GM21825 (cell line): Measurements from ENCODE around the gene TBC1D20.

Experiments used
- ATAC-seq: cut with Tn5 transposase; IDR thresholded peaks from one replicate; pipeline ENCODE4 v1.9.1; 2021; ENCODE audit warnings: mild to moderate bottlenecking, moderate library complexity; ENCODE audit not compliant: unreplicated experiment

TBC1D20 gene

GRCh38 chr20:420721-421574 lies 41.4 kb downstream of the TBC1D20 start:
- ATAC-seq = no peak

GRCh38 chr20:420166-420620 lies 42.1 kb downstream of the TBC1D20 start:
- ATAC-seq = no peak

DNA sequence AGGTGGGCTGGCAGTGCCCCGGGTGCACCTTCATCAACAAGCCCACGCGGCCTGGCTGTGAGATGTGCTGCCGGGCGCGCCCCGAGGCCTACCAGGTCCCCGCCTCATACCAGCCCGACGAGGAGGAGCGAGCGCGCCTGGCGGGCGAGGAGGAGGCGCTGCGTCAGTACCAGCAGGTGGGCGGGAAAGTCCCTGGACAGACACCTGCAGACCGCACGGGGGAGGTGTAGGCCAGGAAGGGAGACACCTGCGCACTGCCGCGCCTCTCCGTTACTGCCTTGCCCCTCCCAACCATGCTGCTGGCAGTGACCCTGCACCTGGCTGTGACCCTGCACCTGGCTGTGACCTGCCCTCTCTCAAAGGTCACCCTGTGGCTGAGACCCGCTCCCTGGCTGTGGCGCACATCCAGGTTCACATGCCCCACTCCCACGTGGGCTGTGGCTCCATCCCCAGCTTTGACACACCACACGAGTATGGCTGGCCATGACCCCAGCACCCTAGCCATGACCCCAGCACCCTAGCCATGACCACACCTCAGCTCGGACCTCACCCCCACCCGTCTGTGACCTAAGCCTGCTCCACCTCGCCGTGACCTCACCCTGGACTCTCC lies 42.7 kb downstream of the TBC1D20 start:
- no peak for ATAC-seq

- ATAC-seq = no peak
These were observed 43.4 kb downstream of the TBC1D20 start for GRCh38 chr20:418858-419365.

GRCh38 chr20:417801-418342 lies 44.5 kb downstream of the TBC1D20 start:
- ATAC-seq = no peak

DNA sequence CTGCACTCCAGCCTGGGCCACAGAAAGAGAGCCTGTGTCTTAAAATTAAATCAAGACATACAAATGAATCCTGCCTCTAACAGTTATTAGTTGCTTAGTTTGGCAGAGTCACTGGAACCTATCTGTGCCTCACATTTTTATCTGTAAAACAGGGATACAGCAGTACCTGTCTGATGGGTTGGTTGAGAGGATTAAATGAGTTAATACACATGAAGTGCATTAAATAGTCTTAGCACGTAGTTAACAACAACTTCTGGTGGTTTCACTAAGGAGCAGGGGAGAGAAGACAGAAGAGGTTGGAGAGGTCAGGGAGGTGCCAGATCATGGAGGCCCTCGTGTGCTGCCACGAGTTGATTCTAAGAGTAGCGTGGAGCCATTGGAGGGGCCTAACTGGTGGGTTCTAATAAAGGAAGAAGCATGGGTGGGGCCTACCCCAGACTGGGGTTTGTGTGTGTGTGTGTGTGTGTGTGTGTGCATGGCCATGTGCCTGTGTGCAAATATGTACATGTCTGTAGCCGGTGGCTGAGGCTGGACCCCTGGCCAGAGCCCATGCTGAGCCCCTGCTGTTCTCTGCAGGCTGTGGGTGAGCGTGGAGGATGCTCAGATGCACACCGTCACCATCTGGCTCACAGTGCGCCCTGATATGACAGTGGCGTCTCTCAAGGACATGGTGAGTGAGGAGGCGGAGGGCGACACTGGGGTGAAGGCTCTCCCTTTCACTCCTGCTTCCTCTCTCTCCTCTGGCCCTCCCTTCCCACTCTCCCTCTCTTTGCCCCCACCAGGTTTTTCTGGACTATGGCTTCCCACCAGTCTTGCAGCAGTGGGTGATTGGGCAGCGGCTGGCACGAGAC lies 45.2 kb downstream of the TBC1D20 start:
- no peak for ATAC-seq

GRCh38 chr20:415820-416322 lies 46.5 kb downstream of the TBC1D20 start:
- no peak for ATAC-seq

- ATAC-seq = no peak
These were observed 48.2 kb downstream of the TBC1D20 start for GRCh38 chr20:414161-414560.

DNA sequence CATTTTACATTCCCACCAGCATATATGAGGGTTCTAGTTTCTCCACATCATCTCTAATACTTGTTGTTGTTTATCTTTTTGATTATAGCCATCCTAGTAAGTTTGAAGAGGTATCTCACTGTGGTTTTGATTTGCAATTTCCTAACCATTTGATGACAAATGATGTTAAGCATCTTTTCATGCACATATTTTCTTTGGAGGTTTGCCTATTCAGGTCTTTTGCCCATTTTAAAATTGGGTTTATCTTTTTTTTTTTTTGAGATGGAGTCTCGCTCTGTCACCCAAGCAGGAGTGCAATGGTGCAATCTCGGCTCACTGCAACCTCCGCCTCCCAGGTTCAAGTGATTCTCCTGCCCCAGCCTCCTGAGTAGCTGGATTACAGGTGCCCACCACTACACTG lies 50.3 kb downstream of the TBC1D20 start:
- no peak for ATAC-seq

GRCh38 chr20:409697-410559 lies 52.4 kb downstream of the TBC1D20 start:
- ATAC-seq = no peak

GRCh38 chr20:408843-409696 lies 53.3 kb downstream of the TBC1D20 start:
- peak; percentile 19 for ATAC-seq

- ATAC-seq = peak; percentile 67
These were observed 54.1 kb downstream of the TBC1D20 start, which contains the start of gene RBCK1 for GRCh38 chr20:407953-408842. Gene RBCK1, plus strand, starts transcription at chr20:408299. Its CDS starts 459 bp downstream, at chr20:408758.

GRCh38 chr20:407133-407952 lies 55.0 kb downstream of the TBC1D20 start:
- ATAC-seq = peak; percentile 50

DNA sequence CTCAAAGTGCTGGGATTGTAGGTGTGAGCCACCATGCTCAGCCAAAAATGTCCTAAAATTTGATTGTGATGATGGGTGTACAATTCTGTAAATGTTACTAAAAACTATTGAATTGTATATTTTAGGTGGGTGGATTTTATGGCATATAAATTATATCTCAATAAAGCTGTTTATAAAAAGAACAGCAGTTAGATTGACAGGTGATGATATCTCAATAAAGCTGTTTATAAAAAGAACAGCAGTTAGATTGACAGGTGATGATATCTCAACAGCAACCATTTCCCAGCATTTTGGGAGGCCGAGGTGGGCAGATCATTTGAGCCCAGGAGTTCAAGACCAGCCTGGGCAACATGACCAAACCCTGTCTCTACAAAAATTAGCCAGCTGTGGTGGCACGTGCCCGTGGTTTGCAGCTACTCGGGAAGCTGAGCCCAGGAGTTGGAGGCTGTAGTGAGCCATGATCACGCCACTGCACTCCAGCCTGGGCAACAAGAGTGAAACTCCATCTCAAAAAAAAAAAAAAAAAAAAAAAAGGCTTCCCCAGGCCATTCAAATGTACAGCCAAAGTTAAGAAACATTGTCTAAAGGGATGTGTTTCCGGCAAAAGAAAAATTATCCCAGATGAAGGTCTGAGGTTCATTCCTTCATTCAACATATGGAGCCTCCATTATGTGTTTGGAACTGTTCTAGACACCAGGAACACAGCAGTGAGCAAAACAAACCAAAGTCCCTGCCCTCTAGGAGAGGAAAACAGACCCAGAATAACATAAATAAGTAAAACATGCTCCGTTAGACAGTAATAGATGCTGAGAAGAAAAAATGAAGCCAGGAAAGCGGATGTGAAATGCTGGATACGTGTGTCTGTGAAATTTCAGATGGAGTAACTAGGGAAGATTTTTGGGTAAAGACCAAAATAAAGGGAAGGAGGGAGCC lies 55.9 kb downstream of the TBC1D20 start:
- ATAC-seq = no peak

DNA sequence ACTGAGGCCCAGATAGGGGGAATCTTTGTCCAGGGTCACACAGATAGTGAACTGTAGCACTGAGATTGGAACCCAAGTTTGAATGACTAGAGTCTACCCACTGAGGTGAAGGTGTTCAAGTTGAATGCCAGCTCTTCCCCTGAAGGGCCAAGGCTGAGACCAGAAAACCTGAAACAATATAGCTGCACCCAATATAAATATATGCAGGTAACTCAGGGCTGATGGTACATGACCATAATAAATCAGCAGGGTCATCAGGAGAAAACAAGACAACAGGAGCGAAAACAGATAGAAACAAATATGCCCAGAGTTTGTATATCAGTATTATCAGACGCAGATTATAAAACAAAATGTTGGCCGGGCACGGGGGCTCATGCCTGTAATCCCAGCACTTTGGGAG lies 58.2 kb downstream of the TBC1D20 start:
- ATAC-seq = no peak

DNA sequence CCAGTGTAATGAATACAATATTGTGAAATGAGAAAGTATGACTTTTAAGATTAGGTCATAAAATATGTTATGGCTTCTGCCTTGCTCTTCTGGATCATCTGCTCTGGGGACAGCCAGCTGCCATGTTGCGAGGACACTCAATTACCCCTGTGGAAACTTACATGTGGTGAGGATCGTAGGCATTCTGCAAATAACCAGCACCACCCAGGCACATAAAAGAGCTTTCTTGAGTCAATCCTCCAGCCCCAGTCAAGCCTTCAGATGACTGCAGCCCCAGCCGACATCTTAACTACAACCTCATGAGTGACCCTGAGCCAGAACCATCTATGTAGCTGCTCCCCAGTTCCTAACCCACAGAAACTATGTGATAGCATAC lies 58.8 kb downstream of the TBC1D20 start:
- ATAC-seq = no peak
